Testis (tissue), 3 donors: ENCODE data around the gene CAB39. TPM values are rescaled to one million over a fixed set of nuclear protein-coding genes. Genes with fewer than 3 reads are reported as not detected.
"Not testable (repeated sequence)": the region's sequence is repeated elsewhere in the genome, so short reads cannot be mapped to it uniquely, and the experiment has no call there.

Experiments
- DNase-seq: peaks from one replicate; pipeline ENCODE4 v3.0.0-alpha.2; 2019
- H3K27ac ChIP-seq, 2 donors: fragments of 200-600 bp; sonication (generic); one replicate each; pipeline ENCODE4 v1.5.1; 2019
- H3K27me3 ChIP-seq: fragments of 200-600 bp; sonication (generic); one replicate; pipeline ENCODE4 v1.5.1; 2019
- H3K36me3 ChIP-seq: fragments of 200-600 bp; sonication (generic); one replicate; pipeline ENCODE4 v1.5.1; 2017; ENCODE audit warnings: low read depth; ENCODE audit errors: missing control alignments
- H3K4me1 ChIP-seq: fragments of 200-600 bp; sonication (generic); one replicate; pipeline ENCODE4 v1.5.1; 2019
- H3K4me3 ChIP-seq, 2 donors: fragments of 200-600 bp; sonication (generic); one replicate each; pipeline ENCODE4 v1.5.1; 2017 to 2019
- H3K9me3 ChIP-seq: fragments of 200-600 bp; sonication (generic); one replicate; pipeline ENCODE4 v1.5.1; 2017
- CTCF ChIP-seq, 3 experiments: fragments of 450-650 bp in 2 of 3; fragments of 200-600 bp in 1 of 3; sonication (generic) in 1 of 3; IDR thresholded peaks; one replicate each; pipeline ENCODE4 v1.5.1; 2016 to 2019; ENCODE audit warnings: antibody characterized with exemption in 3 of 3, mild to moderate bottlenecking in 2 of 3, moderate library complexity in 1 of 3
- POLR2A ChIP-seq: fragments of 450-650 bp; IDR thresholded peaks from one replicate; pipeline ENCODE4 v1.6.1; 2017; ENCODE audit warnings: antibody characterized with exemption, mild to moderate bottlenecking, moderate library complexity
- WGBS, 2 donors: methylation state at CpG; one replicate each; pipeline ENCODE4 v1.1.5; 2018; 5-methylcytosine and 5-hydroxymethylcytosine counted together
- intact Hi-C: fragments of 100-400 bp; cut with DNase I; formaldehyde crosslinking; loops from one replicate; pipeline ENCODE4 v1.15.1; 2023; ENCODE audit warnings: low total_unique reads
- polyA plus RNA-seq: library from polyadenylated mRNA; stranded (reverse); fragments of 350-450 nt; fragmentation: Illumina TruSeq; extraction: RNeasy Lipid Tissue Mini Kit (QIAGEN cat#74804); gene quantifications from one replicate; pipeline ENCODE4 v1.2.3, GENCODE V29; 2014; ENCODE audit warnings: low read depth, low replicate concordance; ENCODE audit not compliant: insufficient read depth
- total RNA-seq, 2 donors: library from RNA; depleted of rRNA; stranded (reverse); fragments of >200 nt; gene quantifications; one replicate each; pipeline ENCODE4 v1.2.3, GENCODE V29; 2016

Gene CAB39
- total and polyA plus RNA-seq, 3 donors from 2014 or later, result 76.1 to 82.2 (median 76.8) TPM

DNA sequence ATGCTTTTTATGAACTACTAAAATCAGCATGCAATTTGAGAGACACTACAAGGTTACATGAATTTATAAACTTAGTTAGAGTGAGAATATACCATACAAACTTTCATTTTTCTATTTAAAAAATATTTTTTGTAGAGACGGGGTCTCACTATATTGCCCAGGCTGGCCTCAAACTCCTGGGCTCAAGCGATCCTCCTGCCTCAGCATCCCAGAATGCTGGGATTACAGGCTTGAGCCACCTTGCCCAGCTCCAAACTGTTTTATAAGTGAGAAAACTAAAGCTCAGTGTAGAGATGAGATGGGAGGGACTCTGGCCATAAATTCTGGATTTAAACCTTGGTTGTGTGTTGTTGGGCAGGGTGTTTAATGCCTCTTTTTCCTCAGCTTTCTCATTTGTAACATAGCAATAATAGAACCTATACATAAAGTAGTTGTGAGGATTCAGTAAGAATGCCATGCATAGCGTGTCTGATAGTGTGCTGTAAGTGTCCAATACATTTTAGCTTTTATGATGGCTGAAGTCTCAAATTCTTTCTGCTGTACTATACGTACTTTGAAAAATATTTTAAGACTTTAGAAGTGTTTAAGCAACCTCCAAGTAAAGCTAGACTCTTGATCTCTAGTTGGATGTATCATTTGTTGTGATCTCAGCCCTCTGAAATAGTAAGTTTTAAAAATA, 9.7 kb downstream of the CAB39 start:
- TF ChIP-seq POLR2A, result no peak
- no peak for TF ChIP-seq CTCF (IDR thresholded peaks at IDR 0.05)
- intact Hi-C loops, result no loop called here
- Histone ChIP-seq H3K27me3 (no peaks in the 10 kb centered on the region), H3K4me3 (no peak overlapping the region), H3K36me3 (no peaks in the 10 kb centered on the region), H3K4me1 (no peaks in the 10 kb centered on the region), H3K9me3 (no peaks in the 10 kb centered on the region), H3K27ac (no peak overlapping the region)
- DNase-seq, result no peak
- 86 to 88% methylated on average over 4 of the region's 4 CpGs for WGBS, 2 donors

GRCh38 chr2:230723363-230723762, 10.7 kb downstream of the CAB39 start:
- Histone ChIP-seq H3K4me1 (no peaks in the 10 kb centered on the region), H3K4me3 (no peak overlapping the region), H3K27ac (no peak overlapping the region), H3K36me3 (no peaks in the 10 kb centered on the region), H3K9me3 (no peaks in the 10 kb centered on the region), H3K27me3 (no peaks in the 10 kb centered on the region)
- 77 to 80% methylated on average over 2 of the region's 2 CpGs for WGBS, 2 donors
- no peak for TF ChIP-seq POLR2A
- TF ChIP-seq CTCF (IDR thresholded peaks at IDR 0.05), result no peak
- intact Hi-C loops, result no loop called here
- DNase-seq, result no peak

- DNase-seq, H3K9me3 ChIP-seq, H3K27ac ChIP-seq, H3K36me3 ChIP-seq, intact Hi-C loops, H3K4me3 ChIP-seq, H3K27me3 ChIP-seq, H3K4me1 ChIP-seq: not testable (repeated sequence)
- 94 to 96% methylated on average over 11 to 14 of the region's 14 CpGs for WGBS, 2 donors
These were observed 12.3 kb downstream of the CAB39 start for GRCh38 chr2:230724957-230725356.

DNA sequence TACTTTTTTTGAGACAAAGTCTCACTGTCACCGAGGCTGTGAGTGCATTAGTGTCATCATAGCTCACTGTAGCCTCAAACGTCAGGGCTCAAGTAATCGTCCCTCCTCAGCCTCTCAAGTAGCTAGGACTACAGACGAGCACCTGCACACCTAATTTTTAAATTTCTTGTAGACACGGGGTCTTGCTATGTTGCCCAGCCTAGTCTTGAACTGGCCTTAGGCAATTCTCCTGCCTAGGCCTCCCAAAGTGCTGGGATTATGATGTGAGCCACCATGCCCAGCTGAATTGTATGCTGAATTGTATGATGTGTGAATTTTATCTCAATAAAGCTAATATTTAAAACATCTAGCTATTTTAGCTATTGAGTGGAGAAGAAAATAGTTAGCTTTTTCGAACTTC, 18.9 kb downstream of the CAB39 start:
- TF ChIP-seq POLR2A, result no peak
- TF ChIP-seq CTCF (IDR thresholded peaks at IDR 0.05), result no peak
- H3K4me3 ChIP-seq, result no peak overlapping the region
- H3K27me3 ChIP-seq, result no peaks in the 10 kb centered on the region
- H3K4me1 ChIP-seq, result no peaks in the 10 kb centered on the region
- H3K9me3 ChIP-seq, result no peaks in the 10 kb centered on the region
- WGBS, 2 donors, result 93 to 95% methylated on average over 6 of the region's 6 CpGs
- H3K36me3 ChIP-seq, result no peaks in the 10 kb centered on the region
- DNase-seq, result no peak
- no peak overlapping the region for H3K27ac ChIP-seq
- intact Hi-C loops, result no loop called here

- DNase-seq, result no peak
- Histone ChIP-seq H3K27me3 (no peaks in the 10 kb centered on the region), H3K4me1 (peaks cover 5% of the 10 kb centered on the region), H3K27ac (no peak overlapping the region), H3K4me3 (no peak overlapping the region), H3K36me3 (no peaks in the 10 kb centered on the region), H3K9me3 (no peaks in the 10 kb centered on the region)
- WGBS, 2 donors, result 94 to 96% methylated on average over 4 of the region's 4 CpGs
- intact Hi-C loops, result no loop called here
- TF ChIP-seq CTCF (IDR thresholded peaks at IDR 0.05) (no peak), POLR2A (no peak)
These were observed 20.3 kb downstream of the CAB39 start for GRCh38 chr2:230732914-230733401.
